Measurements from ENCODE around the gene CPSF2.

Gene CPSF2

DNA sequence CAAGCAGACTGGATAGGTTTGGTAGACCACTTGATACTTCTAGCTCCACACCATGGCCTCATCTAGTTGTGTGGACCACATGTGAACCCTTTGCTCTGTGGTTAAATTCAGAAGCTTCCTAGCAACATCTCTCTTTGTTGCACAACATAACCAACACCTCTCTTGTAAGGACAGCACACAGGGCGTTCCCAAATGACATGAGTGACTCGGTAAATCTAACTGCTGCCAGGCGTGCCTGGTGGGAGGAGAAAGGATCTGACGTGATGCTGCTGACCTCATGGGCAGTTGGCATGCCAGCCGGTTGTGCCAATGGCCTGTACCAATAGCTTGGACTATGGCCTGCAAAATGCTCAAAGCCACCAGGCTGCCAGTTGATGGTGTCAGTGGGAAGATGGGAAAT is 93.8 kb downstream of the CPSF2 start:
- no peak overlapping the region for H3K9ac ChIP-seq (ENCODE audit: low read length)
- no peak overlapping the region for H3K18ac ChIP-seq (ENCODE audit: low read depth in 1 of 2, low read length in 2 of 2)
- no peak overlapping the region for H2AK5ac ChIP-seq (ENCODE audit: low read length, severe bottlenecking)
- no peaks in the 10 kb centered on the region for H3K36me3 ChIP-seq (ENCODE audit: control insufficient read depth in 1 of 2, insufficient read depth in 2 of 2, low read depth in 1 of 2, low read length in 2 of 2)
- no peaks in the 10 kb centered on the region for H3K4me1 ChIP-seq (ENCODE audit: control insufficient read depth, insufficient read depth, low read depth, low read length)
- no peak overlapping the region for H2AFZ ChIP-seq (ENCODE audit: low read depth, low read length)
- no peak overlapping the region for H2BK5ac ChIP-seq (ENCODE audit: low read depth, low read length, poor library complexity, severe bottlenecking)
- no peak overlapping the region for H3K23ac ChIP-seq (ENCODE audit: low read length in 2 of 2)
- H2BK12ac ChIP-seq (ENCODE audit: low read length in 2 of 2): no peak overlapping the region
- 72% methylated on average over 5 of the region's 5 CpGs for whole genome bisulfite sequencing
- H3K4me3 ChIP-seq (ENCODE audit: insufficient read depth in 1 of 2, low read depth in 1 of 2, low read length in 2 of 2): no peak overlapping the region
- no peak overlapping the region for H4K91ac ChIP-seq (ENCODE audit: low read length)
- H3K4ac ChIP-seq (ENCODE audit: low read depth in 1 of 2, low read length in 2 of 2): no peak overlapping the region
- H3K27ac ChIP-seq (ENCODE audit: low read length, poor library complexity, severe bottlenecking): no peak overlapping the region
- no peaks in the 10 kb centered on the region for H3K9me3 ChIP-seq (ENCODE audit: control insufficient read depth, low read length)
- no peak overlapping the region for H2BK120ac ChIP-seq (ENCODE audit: low read depth, low read length)
- no peak overlapping the region for H3K4me2 ChIP-seq (ENCODE audit: low read length, poor library complexity, severe bottlenecking)
- no peaks in the 10 kb centered on the region for H3K79me1 ChIP-seq (replicated peaks; ENCODE audit: low read length, poor library complexity, severe bottlenecking)
- no peaks in the 10 kb centered on the region for H3K27me3 ChIP-seq (ENCODE audit: control insufficient read depth in 1 of 2, insufficient read depth in 1 of 2, low read length in 2 of 2)
- peak overlapping the region in 1 of 2 experiments; percentile 18 for H3K14ac ChIP-seq (ENCODE audit: low read length in 2 of 2)
- DNase-seq: no peak
- H2BK15ac ChIP-seq (ENCODE audit: low read depth, poor library complexity, severe bottlenecking): no peak overlapping the region
- no peak overlapping the region for H4K8ac ChIP-seq (ENCODE audit: low read length)

DNA sequence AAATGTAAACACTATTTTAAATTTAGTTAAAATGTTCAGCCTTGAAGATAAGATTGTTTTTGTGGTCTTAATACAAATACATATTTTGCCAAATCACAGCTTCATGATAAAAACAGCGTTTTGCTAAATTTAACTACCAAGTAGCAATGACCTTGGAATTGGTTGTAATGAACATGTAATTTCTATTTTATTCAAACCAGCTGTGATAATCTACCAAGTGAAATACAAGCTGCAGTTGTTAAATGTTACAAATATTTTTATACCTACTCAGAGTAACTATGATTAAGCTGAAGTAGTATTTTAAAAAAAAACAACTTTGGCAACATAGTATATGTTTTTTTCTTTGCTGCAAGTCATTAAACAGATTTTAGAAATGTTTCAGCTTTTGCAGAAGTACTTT is 96.2 kb downstream of the CPSF2 start:
- no peak overlapping the region for H3K4me2 ChIP-seq (ENCODE audit: low read length, poor library complexity, severe bottlenecking)
- H3K14ac ChIP-seq (ENCODE audit: low read length in 2 of 2): no peak overlapping the region
- no peaks in the 10 kb centered on the region for H3K9me3 ChIP-seq (ENCODE audit: control insufficient read depth, low read length)
- no peaks in the 10 kb centered on the region for H3K36me3 ChIP-seq (ENCODE audit: control insufficient read depth in 1 of 2, insufficient read depth in 2 of 2, low read depth in 1 of 2, low read length in 2 of 2)
- H2BK12ac ChIP-seq (ENCODE audit: low read length in 2 of 2): no peak overlapping the region
- DNase-seq: no peak
- H2BK5ac ChIP-seq (ENCODE audit: low read depth, low read length, poor library complexity, severe bottlenecking): no peak overlapping the region
- H4K91ac ChIP-seq (ENCODE audit: low read length): no peak overlapping the region
- H3K27ac ChIP-seq (ENCODE audit: low read length, poor library complexity, severe bottlenecking): no peak overlapping the region
- H3K27me3 ChIP-seq (ENCODE audit: control insufficient read depth in 1 of 2, insufficient read depth in 1 of 2, low read length in 2 of 2): no peaks in the 10 kb centered on the region
- no peak overlapping the region for H3K23ac ChIP-seq (ENCODE audit: low read length in 2 of 2)
- no peak overlapping the region for H3K4ac ChIP-seq (ENCODE audit: low read depth in 1 of 2, low read length in 2 of 2)
- no peak overlapping the region for H2BK120ac ChIP-seq (ENCODE audit: low read depth, low read length)
- no CpG with 5 or more reads among the region's 1 CpG for WGBS
- H4K8ac ChIP-seq (ENCODE audit: low read length): no peak overlapping the region
- H3K4me3 ChIP-seq (ENCODE audit: insufficient read depth in 1 of 2, low read depth in 1 of 2, low read length in 2 of 2): no peak overlapping the region
- H2AFZ ChIP-seq (ENCODE audit: low read depth, low read length): no peak overlapping the region
- no peak overlapping the region for H3K9ac ChIP-seq (ENCODE audit: low read length)
- no peaks in the 10 kb centered on the region for H3K4me1 ChIP-seq (ENCODE audit: control insufficient read depth, insufficient read depth, low read depth, low read length)
- no peak overlapping the region for H2BK15ac ChIP-seq (ENCODE audit: low read depth, poor library complexity, severe bottlenecking)
- H3K79me1 ChIP-seq (replicated peaks; ENCODE audit: low read length, poor library complexity, severe bottlenecking): no peaks in the 10 kb centered on the region
- no peak overlapping the region for H2AK5ac ChIP-seq (ENCODE audit: low read length, severe bottlenecking)
- no peak overlapping the region for H3K18ac ChIP-seq (ENCODE audit: low read depth in 1 of 2, low read length in 2 of 2)
